NCI-H2196 (cell line): ENCODE data around the gene HIGD2A.
"Not testable (repeated sequence)": the region's sequence is repeated elsewhere in the genome, so short reads cannot be mapped to it uniquely, and the experiment has no call there.

Experiments
- DNase-seq: peaks from one replicate; lab custom pipeline; 2025; ENCODE audit not compliant: unreplicated experiment; lab: John Stamatoyannopoulos, UW

Gene HIGD2A

GRCh38 chr5:176394096-176394495, 5.5 kb downstream of the HIGD2A start:
- no peak for DNase-seq

- DNase-seq: no peak
These were observed 6.5 kb downstream of the HIGD2A start for GRCh38 chr5:176394881-176395675.

- DNase-seq: no peak
These were observed 7.8 kb downstream of the HIGD2A start for GRCh38 chr5:176396330-176396729.

DNA sequence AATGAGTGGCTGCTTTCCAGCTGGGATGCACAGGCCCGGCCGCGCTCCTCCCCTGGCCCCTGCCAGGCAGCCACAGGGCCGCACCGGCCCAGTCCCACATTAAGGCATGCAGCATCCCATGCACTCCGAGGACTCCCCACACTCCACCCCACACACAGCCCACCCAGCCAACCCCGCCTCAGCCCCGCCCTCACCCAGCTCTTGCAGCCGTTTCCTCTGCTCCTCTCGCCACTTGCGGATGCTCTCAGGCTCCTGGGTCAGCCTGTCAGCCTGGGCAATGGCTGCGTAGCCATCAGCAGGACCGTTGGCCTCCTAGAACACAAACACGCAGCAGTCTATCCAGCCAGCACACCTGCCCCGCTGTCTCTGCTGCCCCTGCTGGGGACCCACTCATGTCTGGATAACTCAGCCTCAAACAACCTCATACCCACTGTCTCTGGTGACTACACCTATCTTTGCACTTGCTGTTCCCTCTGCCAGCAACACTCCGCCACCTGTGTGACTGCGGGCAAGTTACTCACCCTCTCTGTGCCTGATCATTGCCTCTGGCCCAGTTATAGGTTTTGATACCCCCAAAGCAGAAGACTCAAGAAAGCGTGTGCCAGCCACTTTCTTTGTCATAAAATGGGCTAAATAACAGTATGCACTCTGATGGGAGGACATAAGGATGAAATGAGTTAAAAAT, 9.3 kb downstream of the HIGD2A start:
- DNase-seq: no peak

DNA sequence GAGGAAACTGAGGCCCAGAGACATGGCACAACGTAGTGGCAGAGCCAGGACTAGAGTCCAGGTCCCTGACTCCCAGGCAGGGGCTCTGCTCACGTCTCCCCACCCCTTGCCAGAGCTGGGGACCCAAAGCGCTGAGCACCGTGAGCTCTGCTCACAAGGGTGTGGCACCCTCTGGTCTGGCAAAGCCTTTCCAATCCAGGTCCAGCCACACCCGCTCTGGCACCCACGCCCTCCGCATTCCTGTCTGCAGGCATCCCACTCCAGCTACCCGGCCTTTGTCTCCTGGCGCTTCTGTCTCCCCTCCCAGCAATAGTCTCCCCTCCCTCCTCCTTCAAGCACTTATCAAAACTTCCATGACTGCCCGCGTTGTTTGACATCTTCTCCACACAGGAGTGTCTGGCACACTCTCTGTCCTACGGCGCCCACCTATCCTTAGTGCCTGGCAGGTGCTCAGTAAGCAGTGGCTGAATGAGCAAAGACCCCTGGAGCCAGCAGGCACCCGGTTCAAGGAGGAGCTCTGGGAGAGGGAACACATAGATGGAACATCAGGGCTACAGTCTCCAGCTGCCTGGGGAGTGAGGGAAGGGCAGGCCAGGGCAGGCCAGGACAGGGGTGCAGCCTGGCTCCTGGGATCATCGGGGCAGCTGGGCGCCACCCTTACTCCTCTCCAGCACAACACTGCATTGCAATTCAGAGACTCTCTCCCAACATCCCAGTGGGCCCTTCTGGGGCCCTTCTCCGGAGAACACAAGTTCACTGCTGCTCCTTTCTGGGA, 12.0 kb downstream of the HIGD2A start:
- no peak for DNase-seq

GRCh38 chr5:176401281-176402205, 13.0 kb downstream of the HIGD2A start:
- DNase-seq: no peak

DNA sequence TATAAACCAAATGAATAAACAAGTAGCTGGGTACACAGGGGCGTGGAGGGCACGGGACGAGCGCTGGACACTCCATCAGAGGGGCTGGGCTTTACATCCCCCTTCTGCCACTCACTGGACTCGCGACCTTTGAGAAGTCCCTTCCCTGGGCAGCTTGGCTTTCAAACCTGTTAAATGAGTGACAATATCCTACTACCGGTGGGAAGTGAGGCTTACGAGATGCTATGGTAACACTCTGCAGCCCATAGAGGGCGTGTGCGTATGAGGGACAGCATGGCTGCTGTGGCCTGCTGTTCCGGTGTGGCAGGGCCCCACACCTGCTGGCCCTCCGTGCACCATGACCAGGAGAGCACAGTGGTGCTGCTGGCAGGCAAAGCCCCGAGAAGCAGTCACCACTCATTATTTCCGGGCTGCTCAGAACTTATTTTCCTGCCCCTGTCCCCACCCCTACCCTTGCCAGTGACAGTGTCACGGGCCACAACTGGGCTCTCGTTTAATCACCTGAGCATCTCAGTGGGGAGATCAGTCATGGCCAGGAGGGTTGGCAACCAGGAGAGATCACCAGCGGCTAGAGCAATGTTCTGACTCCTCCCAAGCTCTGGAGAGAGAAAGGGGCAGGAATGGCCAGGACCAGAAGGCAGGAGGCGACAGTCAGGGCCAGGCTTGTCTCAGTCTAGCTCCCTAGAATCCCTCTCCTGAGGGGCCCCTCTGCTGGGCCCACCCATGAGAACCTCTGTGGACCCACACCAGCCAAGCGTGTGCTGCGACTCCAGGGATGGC, 17.3 kb downstream of the HIGD2A start:
- no peak for DNase-seq

- no peak for DNase-seq
These were observed 18.0 kb downstream of the HIGD2A start for GRCh38 chr5:176406436-176407052.

- no peak for DNase-seq
These were observed 19.1 kb downstream of the HIGD2A start for GRCh38 chr5:176407456-176408251.

DNA sequence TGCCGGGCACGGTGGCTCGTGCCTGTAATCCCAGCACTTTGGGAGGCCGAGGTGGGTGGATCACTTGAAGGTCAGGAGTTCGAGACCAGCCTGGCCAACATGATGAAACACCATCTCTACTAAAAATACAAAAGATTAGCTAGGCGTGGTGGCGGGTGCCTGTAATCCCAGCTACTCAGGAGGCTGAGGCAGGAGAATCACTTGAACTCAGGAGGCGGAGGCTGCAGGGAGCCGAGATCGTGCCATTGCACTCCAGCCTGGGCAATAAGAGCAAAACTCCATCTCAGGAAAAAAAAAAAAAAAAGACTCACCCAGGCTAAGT, 19.7 kb downstream of the HIGD2A start:
- not testable (repeated sequence) for DNase-seq

GRCh38 chr5:176408590-176408989, 20.0 kb downstream of the HIGD2A start:
- no peak for DNase-seq

DNA sequence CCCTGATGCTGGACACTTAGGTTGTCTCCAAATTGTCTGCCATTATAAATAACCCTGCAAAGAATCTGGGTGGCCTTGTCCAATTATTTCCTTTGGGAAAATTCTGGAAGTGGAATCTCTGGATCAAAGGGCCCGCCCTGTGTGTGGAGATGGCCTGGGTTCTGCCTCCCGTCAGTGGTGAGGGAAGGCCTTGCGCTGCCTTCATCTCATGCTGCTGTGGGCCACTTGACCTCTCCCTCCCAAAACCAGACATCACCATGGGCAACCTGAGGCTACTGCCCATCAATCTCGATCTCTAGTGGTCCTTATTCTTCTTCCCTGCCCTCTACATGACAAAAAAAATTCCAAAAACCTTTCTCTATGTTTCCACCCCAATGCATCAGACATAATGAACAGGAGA, 21.2 kb downstream of the HIGD2A start:
- DNase-seq: no peak

DNA sequence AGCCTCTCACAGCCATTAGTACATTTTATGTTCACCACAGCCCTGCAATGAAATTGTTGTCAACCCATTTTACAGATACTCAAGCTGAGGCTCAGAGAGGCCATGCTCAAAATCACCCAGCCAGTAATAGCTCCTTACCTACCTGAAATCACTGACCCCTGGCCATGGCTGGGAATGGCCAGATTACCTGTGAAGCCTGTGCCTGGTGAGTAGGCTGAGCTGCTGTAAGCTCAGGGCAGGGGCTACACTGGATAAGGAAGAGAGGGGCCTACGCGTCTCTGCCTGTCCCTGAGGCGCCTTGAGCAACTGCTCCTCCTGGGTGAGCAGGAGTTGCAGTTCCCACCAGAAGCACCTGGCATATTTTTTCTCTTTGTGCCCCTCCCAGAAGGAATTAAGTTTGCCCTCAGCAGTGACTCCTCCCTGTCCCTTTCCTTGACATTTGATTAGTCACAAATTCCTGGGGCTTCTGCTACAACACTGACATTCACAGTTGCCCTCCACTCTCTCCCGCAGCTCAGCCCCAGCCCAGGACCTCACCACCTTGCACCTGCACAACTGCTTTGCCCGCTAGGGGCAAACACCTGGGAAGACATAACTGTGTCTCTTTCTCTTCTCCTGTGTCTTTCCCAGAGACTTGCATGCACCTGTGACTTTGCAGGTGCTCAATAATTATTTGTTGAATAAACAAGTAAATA, 22.1 kb downstream of the HIGD2A start:
- no peak for DNase-seq

DNA sequence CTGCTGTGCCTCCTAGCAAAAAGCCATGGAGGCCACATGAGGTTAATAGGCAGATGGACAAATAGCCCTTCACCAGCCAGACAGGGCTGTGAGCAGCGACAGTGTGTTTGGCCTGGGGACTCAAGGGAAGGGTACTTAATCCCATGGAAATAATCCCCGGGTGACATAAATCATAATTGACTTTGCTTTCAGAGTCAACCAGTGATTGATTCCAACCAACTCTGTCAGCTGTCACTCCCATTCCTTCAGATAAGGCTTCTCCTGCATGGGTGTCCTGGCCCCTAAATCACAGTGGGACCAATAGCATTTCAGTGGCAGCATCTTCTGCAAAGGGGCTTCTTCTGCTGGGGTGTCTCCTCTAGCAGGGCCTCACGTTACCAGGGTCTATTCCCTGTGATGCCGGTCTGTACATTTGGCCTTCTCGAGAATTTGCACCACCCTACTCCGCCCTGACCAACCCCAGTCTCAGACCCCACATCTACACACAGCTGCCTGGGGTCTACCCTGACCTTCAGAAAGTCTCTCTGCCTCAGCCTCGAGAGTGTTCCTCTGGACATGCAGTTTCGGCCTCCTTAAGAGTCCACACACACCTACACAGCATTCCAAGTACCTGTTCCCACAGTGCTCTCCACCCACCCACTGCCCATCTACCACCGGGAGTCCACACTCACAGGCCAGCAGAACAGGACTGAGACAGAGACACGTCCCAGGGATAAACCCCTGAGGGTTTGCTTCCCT, 24.1 kb downstream of the HIGD2A start:
- no peak for DNase-seq

GRCh38 chr5:176413255-176413565, 24.7 kb downstream of the HIGD2A start:
- DNase-seq: no peak

DNA sequence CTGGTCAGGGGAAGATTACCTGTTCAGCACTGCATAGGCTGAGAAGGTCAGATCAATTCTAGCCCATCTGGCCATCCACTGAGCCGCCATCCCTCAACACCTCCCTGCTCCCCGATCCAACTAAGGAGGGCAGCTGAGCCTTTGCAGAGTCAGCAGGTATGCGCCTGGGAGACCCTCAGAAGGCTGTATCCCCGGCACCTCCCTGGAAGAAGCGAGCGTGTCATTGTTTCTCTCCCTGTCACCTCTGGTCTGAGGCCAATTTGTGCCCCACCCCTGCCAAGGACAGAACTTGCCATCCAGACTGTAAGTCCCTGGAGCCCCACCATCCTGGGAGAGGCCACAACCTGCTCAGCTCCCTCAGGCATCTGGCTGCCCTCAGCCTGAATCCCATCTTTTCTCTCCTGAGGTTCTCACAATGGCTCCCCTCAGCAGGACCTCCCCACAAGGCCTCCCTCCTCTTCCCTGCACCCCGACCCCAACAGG, 25.2 kb downstream of the HIGD2A start:
- DNase-seq: no peak

DNA sequence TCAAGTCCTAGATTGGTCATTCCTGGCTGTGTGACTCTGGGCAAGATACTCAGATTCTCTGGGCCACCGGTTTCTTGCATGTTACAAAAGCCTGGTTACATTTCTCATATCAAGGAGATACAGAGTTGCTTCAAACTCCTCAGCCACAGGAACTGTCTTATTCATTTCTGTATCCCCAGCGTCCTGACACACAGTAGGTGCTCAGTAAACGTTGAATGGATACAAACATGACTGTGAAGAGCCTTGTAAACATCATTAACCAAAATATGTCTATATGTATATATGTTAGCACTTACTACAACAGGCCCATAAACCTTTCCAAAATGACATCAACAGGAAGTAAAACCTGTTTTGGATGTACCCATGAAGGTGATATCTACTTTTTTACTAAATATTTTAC, 26.2 kb downstream of the HIGD2A start:
- DNase-seq: no peak
